ENCODE results near the gene STXBP3. TPM values are rescaled to one million over a fixed set of nuclear protein-coding genes. Genes with fewer than 3 reads are reported as not detected.

STXBP3 gene
- total and polyA plus RNA-seq, 2 donors (not counting 1 experiment from before 2014, with no cell fraction given): 55.3 to 71.0 TPM

GRCh38 chr1:108717774-108718316, 28.6 kb upstream of the STXBP3 start:
- no peaks in the 10 kb centered on the region for H3K79me2 ChIP-seq (ENCODE audit: control insufficient read depth, insufficient read depth, low read length)
- TF ChIP-seq CTCF (conservative IDR thresholded peaks at IDR 0.05 in 1 of 2, IDR thresholded peaks at IDR 0.05 in 1 of 2; ENCODE audit: low read depth in 1 of 2, low read length in 2 of 2): no peak
- TF ChIP-seq EZH2 (IDR thresholded peaks at IDR 0.05; ENCODE audit: low read length, missing control alignments): no peak
- DNase-seq (ENCODE audit: low read depth in 2 of 2): no peak

GRCh38 chr1:108718927-108719655, 27.4 kb upstream of the STXBP3 start:
- no peak overlapping the region for H3K4me3 ChIP-seq (replicated peaks in 1 of 4; ENCODE audit: control extremely low read depth in 1 of 4, insufficient read depth in 1 of 4, low read depth in 3 of 4, low read length in 4 of 4)
- no peak for DNase-seq (ENCODE audit: low read depth in 2 of 2)
- no peaks in the 10 kb centered on the region for H3K9me3 ChIP-seq (ENCODE audit: control insufficient read depth, insufficient read depth, low read depth, low read length)
- no peaks in the 10 kb centered on the region for H3K79me2 ChIP-seq (ENCODE audit: control insufficient read depth, insufficient read depth, low read length)
- TF ChIP-seq CTCF (conservative IDR thresholded peaks at IDR 0.05 in 1 of 2, IDR thresholded peaks at IDR 0.05 in 1 of 2; ENCODE audit: low read depth in 1 of 2, low read length in 2 of 2) (no peak), EZH2 (IDR thresholded peaks at IDR 0.05; ENCODE audit: low read length, missing control alignments) (no peak)
- H3K4me2 ChIP-seq (ENCODE audit: extremely low read depth, insufficient read depth, low read length): peak overlapping the region; percentile 66
- peaks cover 21% of the 10 kb centered on the region for H3K4me1 ChIP-seq (ENCODE audit: control insufficient read depth, extremely low read depth, insufficient read depth, low read length)
- no peaks in the 10 kb centered on the region for H4K20me1 ChIP-seq (ENCODE audit: control insufficient read depth, extremely low read depth, insufficient read depth, low read length)
- peak overlapping the region; percentile 53 for H2AFZ ChIP-seq (ENCODE audit: low read length)
- peak overlapping the region; percentile 88 for H3K27ac ChIP-seq (ENCODE audit: insufficient read depth, low read length)
- no peaks in the 10 kb centered on the region for H3K36me3 ChIP-seq (ENCODE audit: control insufficient read depth, insufficient read depth, low read length)
- H3K27me3 ChIP-seq (ENCODE audit: control insufficient read depth, insufficient read depth, low read length): no peaks in the 10 kb centered on the region
- no peak overlapping the region for H3K9ac ChIP-seq (ENCODE audit: insufficient read depth, low read length)

More at GRCh38 chr1:108717774-108718316, 28.6 kb upstream of the STXBP3 start:
- H3K27me3 ChIP-seq (ENCODE audit: control insufficient read depth, insufficient read depth, low read length): no peaks in the 10 kb centered on the region
- H3K36me3 ChIP-seq (ENCODE audit: control insufficient read depth, insufficient read depth, low read length): no peaks in the 10 kb centered on the region
- H3K4me1 ChIP-seq (ENCODE audit: control insufficient read depth, extremely low read depth, insufficient read depth, low read length): peaks cover 21% of the 10 kb centered on the region
- H2AFZ ChIP-seq (ENCODE audit: low read length): no peak overlapping the region
- no peaks in the 10 kb centered on the region for H3K9me3 ChIP-seq (ENCODE audit: control insufficient read depth, insufficient read depth, low read depth, low read length)
- no peak overlapping the region for H3K4me3 ChIP-seq (replicated peaks in 1 of 4; ENCODE audit: control extremely low read depth in 1 of 4, insufficient read depth in 1 of 4, low read depth in 3 of 4, low read length in 4 of 4)
- H3K9ac ChIP-seq (ENCODE audit: insufficient read depth, low read length): no peak overlapping the region
- H4K20me1 ChIP-seq (ENCODE audit: control insufficient read depth, extremely low read depth, insufficient read depth, low read length): no peaks in the 10 kb centered on the region
- no peak overlapping the region for H3K4me2 ChIP-seq (ENCODE audit: extremely low read depth, insufficient read depth, low read length)
- no peak overlapping the region for H3K27ac ChIP-seq (ENCODE audit: insufficient read depth, low read length)

- Histone ChIP-seq H3K9ac (ENCODE audit: insufficient read depth, low read length) (no peak overlapping the region), H3K27ac (ENCODE audit: insufficient read depth, low read length) (peak overlapping the region; percentile 88), H3K79me2 (ENCODE audit: control insufficient read depth, insufficient read depth, low read length) (no peaks in the 10 kb centered on the region), H2AFZ (ENCODE audit: low read length) (peak overlapping the region; percentile 53), H4K20me1 (ENCODE audit: control insufficient read depth, extremely low read depth, insufficient read depth, low read length) (no peaks in the 10 kb centered on the region), H3K4me2 (ENCODE audit: extremely low read depth, insufficient read depth, low read length) (peak overlapping the region; percentile 66), H3K4me1 (ENCODE audit: control insufficient read depth, extremely low read depth, insufficient read depth, low read length) (peaks cover 21% of the 10 kb centered on the region), H3K4me3 (replicated peaks in 1 of 4; ENCODE audit: control extremely low read depth in 1 of 4, insufficient read depth in 1 of 4, low read depth in 3 of 4, low read length in 4 of 4) (no peak overlapping the region), H3K36me3 (ENCODE audit: control insufficient read depth, insufficient read depth, low read length) (no peaks in the 10 kb centered on the region), H3K9me3 (ENCODE audit: control insufficient read depth, insufficient read depth, low read depth, low read length) (no peaks in the 10 kb centered on the region), H3K27me3 (ENCODE audit: control insufficient read depth, insufficient read depth, low read length) (no peaks in the 10 kb centered on the region)
- TF ChIP-seq CTCF (conservative IDR thresholded peaks at IDR 0.05 in 1 of 2, IDR thresholded peaks at IDR 0.05 in 1 of 2; ENCODE audit: low read depth in 1 of 2, low read length in 2 of 2): no peak
- TF ChIP-seq EZH2 (IDR thresholded peaks at IDR 0.05; ENCODE audit: low read length, missing control alignments): no peak
- peak; percentile 78 to 90 for DNase-seq (ENCODE audit: low read depth in 2 of 2)
Observed at GRCh38 chr1:108719656-108720435, 26.6 kb upstream of the STXBP3 start.
